Right cardiac atrium (tissue), 5 donors: ENCODE results near the gene C2orf72. TPM values are rescaled to one million over a fixed set of nuclear protein-coding genes. Genes with fewer than 3 reads are reported as not detected.
"Not testable (repeated sequence)": the region's sequence is repeated elsewhere in the genome, so short reads cannot be mapped to it uniquely, and the experiment has no call there.

Source experiments
- ATAC-seq, 2 donors: fragments of 200-7000 bp; cut with Tn5 transposase; one replicate each; pipeline versions ENCODE4 v1.8.0 to v1.9.1; 2020; ENCODE audit warnings: moderate library complexity in 2 of 2, mild to moderate bottlenecking in 1 of 2
- DNase-seq, 3 donors: peaks; one replicate each; pipeline ENCODE4 v3.0.0-alpha.2; 2020
- H3K27ac ChIP-seq: one replicate; pipeline ENCODE4 v1.5.1; 2013; ENCODE audit warnings: mild to moderate bottlenecking, low read length, control low read depth, moderate library complexity
- H3K27me3 ChIP-seq: one replicate; pipeline ENCODE4 v1.6.1; 2013; ENCODE audit not compliant: control insufficient read depth, insufficient read depth
- H3K4me1 ChIP-seq: one replicate; pipeline ENCODE4 v1.6.1; 2013; ENCODE audit warnings: low read length; ENCODE audit not compliant: control insufficient read depth, insufficient read depth
- H3K4me3 ChIP-seq: one replicate; pipeline ENCODE4 v1.5.1; 2013; ENCODE audit warnings: low read length, control low read depth
- H3K9me3 ChIP-seq: one replicate; pipeline ENCODE4 v1.6.1; 2013; ENCODE audit warnings: low read length; ENCODE audit not compliant: control insufficient read depth
- whole genome bisulfite sequencing: extraction: QIAGEN DNeasy Blood & Tissue Kit; methylation state at CpG from one replicate; pipeline ENCODE4 v1.1.7; 2013; 5-methylcytosine and 5-hydroxymethylcytosine counted together
- intact Hi-C, 4 donors: fragments of 100-400 bp; cut with DNase I; formaldehyde crosslinking; loops; one replicate each; pipeline versions ENCODE4 v1.11.0 to v1.14.0; 2022 to 2023
- polyA plus RNA-seq: library from polyadenylated mRNA; stranded (reverse); fragments of 200-250 nt; gene quantifications from one replicate; pipeline ENCODE4 v1.2.3, GENCODE V29; 2013
- total RNA-seq, 4 donors: library from RNA; stranded (reverse); fragmentation: NEBNext Ultra II Directional; extraction: Animal tissue kit (Norgen Biotek cat#: 25700); gene quantifications; one replicate each; pipeline ENCODE4 v1.2.1, GENCODE V29; 2021
- donor health status: healthy with polysubstance abuse.
- donor health status: DM: no; HTN: yes; CAD: no.
- donor health status: DM: no; HTN: no; CAD: no.
- donor health status: DM: no; HTN: yes; CAD: no; lungs with severe emphysema.
- donor health status: DM: yes; HTN: yes; CAD: no.

Gene C2orf72
- total and polyA plus RNA-seq, 5 donors: 0.18 to 0.43 (median 0.35) TPM; not detected in 1

DNA sequence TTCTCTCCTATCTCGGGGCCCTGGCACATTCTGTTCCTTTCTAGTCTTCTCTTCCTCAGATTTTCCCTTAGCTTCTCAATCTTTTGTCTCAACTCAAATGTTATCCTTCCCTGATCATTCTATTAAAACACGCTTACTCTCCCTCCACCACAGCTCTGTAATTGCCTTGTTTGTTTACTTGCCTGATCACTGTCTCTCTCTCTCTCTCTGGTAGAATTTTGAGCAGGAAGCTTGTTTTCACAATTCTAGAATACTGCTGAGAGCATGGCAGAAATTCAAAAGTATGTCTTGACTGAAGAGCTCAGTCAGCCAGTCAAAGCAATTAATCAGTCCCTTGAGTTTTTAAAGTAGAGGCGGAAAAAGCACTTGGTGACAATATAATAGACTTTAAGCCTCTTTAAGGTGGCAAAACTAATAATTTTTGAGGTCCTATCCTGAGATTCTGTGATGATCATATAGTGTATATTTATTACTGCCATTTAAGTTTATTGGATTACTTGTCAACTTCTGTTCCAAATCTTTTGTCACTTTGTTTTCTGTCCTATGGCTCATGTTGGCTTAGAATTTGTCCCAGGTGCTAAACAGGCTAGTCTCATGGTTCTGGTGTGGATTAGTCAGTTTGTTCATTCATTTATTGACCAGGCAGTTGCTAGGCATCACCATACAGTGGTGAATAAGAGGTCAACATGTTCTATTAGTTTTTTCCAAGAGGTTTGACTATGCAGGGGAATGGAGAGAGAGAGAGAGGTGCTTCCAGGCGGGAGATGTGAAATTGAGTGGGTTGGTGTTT lies 21.6 kb downstream of the C2orf72 start:
- no peaks in the 10 kb centered on the region for H3K4me1 ChIP-seq
- no peak for DNase-seq
- no peaks in the 10 kb centered on the region for H3K27me3 ChIP-seq
- no peaks in the 10 kb centered on the region for H3K9me3 ChIP-seq
- ATAC-seq: no peak
- no peak overlapping the region for H3K27ac ChIP-seq
- WGBS: 74% methylated on average over 4 of the region's 4 CpGs
- H3K4me3 ChIP-seq: no peak overlapping the region
- intact Hi-C loops: no loop called here

DNA sequence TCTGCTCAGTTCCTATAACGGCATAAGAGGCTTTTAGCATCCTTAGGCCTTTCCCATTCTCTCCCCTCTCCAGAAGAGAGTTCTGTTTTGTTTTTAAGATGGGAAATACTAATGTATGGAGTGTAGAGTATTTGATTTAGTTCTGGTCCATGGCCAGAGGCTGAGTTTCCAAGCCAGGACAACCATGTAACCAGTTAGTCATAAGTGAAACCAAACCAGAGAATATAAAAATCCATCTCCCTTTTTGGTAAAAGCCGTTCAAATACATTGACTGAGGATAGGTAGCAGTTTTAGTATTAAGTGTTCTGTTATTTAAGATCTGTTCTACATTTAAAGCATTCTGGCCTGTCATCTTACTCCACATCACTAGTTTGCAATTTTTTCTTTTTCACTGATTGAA lies 22.4 kb downstream of the C2orf72 start:
- Histone ChIP-seq H3K27ac (no peak overlapping the region), H3K4me3 (no peak overlapping the region), H3K27me3 (no peaks in the 10 kb centered on the region), H3K4me1 (no peaks in the 10 kb centered on the region), H3K9me3 (no peaks in the 10 kb centered on the region)
- WGBS: 89% methylated on average over 2 of the region's 2 CpGs
- intact Hi-C loops: no loop called here
- DNase-seq (no peak), ATAC-seq (no peak)

DNA sequence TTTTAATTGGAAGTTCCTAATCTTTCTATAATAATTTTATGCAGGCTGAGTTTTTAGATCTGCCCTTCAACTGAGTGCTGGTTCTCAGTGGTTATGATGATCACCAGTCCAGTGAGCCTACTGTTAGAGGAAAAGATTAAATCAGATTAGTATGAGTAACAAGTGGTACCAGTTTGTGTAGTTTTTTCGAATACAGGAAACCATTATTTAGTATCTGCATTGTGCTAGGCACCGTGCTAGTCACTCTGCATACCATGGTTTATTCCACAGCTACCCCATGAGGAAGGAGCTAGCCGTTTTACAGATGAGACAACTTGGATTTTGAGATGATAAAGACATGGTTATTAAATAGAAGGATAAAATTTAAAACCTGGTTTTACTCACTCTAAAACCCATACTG lies 25.5 kb downstream of the C2orf72 start:
- H3K27me3 ChIP-seq: no peaks in the 10 kb centered on the region
- no peak for ATAC-seq
- H3K27ac ChIP-seq: no peak overlapping the region
- no peaks in the 10 kb centered on the region for H3K9me3 ChIP-seq
- DNase-seq: no peak
- no peaks in the 10 kb centered on the region for H3K4me1 ChIP-seq
- H3K4me3 ChIP-seq: no peak overlapping the region
- intact Hi-C loops: no loop called here
- WGBS: 87% methylated on average over 3 of the region's 3 CpGs

DNA sequence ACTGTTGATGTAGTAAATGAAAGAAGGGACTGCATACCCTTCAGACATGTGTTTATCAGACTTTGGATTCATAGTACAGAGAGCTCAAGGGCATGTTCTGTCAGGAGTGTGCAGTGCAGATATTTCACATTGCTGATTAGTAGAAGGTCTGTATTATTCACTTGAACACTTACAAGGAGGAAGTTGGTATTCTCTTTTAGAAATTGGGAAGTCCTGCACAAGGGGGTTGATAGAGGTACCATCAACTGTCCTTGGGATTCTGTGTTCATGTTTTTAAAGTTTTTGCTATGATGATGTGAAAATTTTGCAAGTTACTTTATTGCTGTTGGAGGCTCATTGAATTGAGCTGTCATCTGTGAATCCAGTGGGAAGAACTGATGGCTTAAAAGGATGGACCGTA lies 26.0 kb downstream of the C2orf72 start:
- intact Hi-C loops: no loop called here
- H3K4me3 ChIP-seq: no peak overlapping the region
- no peak overlapping the region for H3K27ac ChIP-seq
- ATAC-seq (no peak), DNase-seq (no peak)
- H3K4me1 ChIP-seq: no peaks in the 10 kb centered on the region
- no peaks in the 10 kb centered on the region for H3K9me3 ChIP-seq
- no peaks in the 10 kb centered on the region for H3K27me3 ChIP-seq
- 100% methylated on average over 1 of the region's 1 CpG for WGBS

DNA sequence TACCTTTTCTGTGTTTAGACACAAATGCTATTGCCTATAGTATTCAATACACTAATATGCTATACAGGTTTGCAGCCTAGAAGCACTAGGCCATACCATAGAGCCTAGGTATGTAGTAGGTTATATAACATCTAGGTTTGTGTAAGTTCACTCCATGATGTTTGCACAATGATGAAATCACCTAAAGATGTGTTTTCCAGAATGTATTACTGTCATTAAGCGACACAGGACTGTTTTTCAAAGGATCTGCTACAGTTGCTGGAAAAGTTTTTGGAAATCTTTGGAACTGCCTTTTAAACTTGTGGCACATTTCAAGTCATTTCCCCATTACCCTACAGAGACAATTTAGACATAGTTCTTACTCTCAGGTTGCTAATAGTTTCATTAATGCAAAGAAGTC lies 28.6 kb downstream of the C2orf72 start:
- intact Hi-C loops: no loop called here
- DNase-seq: no peak

DNA sequence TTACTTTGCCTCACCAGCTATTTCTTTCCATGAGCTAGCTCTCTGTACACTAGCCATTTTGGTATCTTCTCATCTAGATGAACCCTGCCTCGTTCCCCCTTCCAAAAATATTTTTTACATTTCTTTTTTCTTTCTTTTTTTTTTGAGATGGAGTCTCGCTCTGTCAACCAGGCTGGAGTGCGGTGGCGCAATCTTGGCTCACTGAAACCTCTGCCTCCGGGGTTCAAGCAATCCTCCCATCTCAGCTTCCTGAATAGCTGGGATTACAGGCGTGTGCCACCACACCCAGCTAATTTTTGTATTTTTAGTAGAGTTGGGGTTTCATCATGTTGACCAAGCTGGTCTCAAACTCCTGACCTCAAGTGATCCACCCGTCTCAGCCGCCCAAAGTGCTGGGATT lies 30.2 kb downstream of the C2orf72 start:
- ATAC-seq, H3K27ac ChIP-seq, H3K4me1 ChIP-seq, intact Hi-C loops, H3K4me3 ChIP-seq, DNase-seq, H3K27me3 ChIP-seq, H3K9me3 ChIP-seq: not testable (repeated sequence)
- 86% methylated on average over 8 of the region's 8 CpGs for WGBS

More for the DNA sequence above, 28.6 kb downstream of the C2orf72 start:
- Histone ChIP-seq H3K27me3 (no peaks in the 10 kb centered on the region), H3K9me3 (no peaks in the 10 kb centered on the region), H3K27ac (no peak overlapping the region), H3K4me3 (no peak overlapping the region), H3K4me1 (no peaks in the 10 kb centered on the region)
- 97% methylated on average over 1 of the region's 1 CpG for WGBS
- ATAC-seq: no peak

DNA sequence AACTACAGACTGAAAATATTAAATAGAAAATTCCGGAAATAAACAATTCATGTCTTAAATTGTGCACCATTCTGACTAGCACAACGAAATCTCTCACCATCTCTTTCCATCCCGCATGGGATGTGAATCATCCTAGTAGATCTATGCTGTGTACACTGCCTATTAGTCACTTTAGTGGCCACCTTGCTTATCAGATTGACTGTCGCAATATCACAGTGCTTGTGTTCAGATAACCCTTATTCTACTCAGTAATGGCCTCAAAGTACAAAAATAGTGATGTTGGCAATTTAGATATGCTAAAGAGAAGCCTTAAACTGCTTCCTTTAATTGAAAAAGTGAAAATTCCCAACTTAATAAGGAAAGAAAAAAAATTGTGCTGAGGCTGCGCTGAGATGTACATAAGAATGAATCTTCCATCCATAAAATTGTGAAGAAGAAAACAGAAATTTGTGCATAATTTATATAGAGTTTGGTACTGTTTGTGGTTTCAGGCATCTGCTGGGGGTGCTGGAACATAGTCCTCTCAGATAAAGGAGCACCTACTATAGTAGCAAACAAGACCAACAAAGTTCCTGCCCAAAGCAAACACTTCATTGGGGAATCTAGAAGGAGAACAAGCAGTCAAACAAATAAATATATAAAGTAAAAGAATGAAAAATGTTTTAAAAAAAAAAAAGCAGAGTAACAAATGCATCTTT lies 31.4 kb downstream of the C2orf72 start:
- H3K27me3 ChIP-seq: no peaks in the 10 kb centered on the region
- H3K9me3 ChIP-seq: no peaks in the 10 kb centered on the region
- no peak for DNase-seq
- H3K4me1 ChIP-seq: no peaks in the 10 kb centered on the region
- no peak overlapping the region for H3K4me3 ChIP-seq
- 94% methylated on average over 5 of the region's 5 CpGs for WGBS
- no peak overlapping the region for H3K27ac ChIP-seq
- ATAC-seq: no peak
- intact Hi-C loops: no loop called here

DNA sequence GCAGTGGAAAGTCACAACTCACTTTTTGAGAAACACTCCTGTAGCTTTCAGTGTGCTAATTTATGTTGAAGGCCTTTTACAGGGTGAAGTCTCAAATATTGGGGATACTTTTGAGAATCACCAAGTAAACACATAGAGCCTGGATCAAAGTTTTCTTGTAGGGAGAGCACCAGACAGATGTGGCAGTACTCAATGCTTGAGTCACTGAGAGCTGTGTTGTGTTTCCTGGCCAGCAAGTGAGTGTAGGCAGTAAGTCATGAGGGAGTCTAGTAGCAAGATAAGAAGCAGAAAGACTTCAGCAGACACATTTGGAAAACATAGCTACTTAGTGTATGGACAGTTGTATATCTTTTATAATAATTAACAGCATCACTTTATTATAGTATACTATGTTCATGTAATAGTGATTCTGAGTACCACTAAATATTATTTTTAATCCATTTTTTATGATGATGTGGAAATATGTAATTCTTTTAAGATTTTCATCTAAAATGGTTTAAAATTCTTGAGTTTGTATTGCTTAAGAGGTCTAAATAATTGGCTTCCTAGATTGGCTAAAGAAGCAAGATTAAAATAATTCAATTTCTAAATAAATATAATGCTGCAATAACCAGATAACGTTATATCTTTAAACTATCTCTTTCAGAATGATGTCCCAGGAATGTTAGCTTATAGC lies 32.2 kb downstream of the C2orf72 start:
- H3K27ac ChIP-seq: no peak overlapping the region
- intact Hi-C loops: no loop called here
- H3K9me3 ChIP-seq: no peaks in the 10 kb centered on the region
- H3K4me3 ChIP-seq: no peak overlapping the region
- DNase-seq: no peak
- ATAC-seq: no peak
- no peaks in the 10 kb centered on the region for H3K27me3 ChIP-seq
- H3K4me1 ChIP-seq: no peaks in the 10 kb centered on the region
- 81% methylated on average over 1 of the region's 1 CpG for WGBS

DNA sequence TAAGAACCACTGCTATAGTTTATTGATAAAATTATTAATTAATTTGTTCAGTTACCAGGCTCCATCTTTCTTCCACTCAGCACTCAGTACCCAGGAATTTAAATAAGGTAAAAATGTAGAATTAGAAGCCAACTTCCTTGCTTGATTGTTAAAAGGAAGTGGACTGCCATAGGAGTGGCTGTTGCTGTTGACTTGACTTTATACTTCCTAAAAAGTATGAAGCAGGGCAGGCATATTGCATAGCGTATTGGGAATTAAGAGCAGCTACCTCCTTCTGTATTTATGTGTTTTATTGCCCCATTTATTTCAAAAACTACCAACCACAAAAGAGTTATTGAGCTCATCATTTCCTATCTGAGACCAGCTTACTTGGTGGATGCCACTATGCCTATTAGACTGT lies 47.2 kb downstream of the C2orf72 start:
- intact Hi-C loops: no loop called here
- Histone ChIP-seq H3K4me1 (no peaks in the 10 kb centered on the region), H3K27me3 (no peaks in the 10 kb centered on the region), H3K4me3 (no peak overlapping the region), H3K27ac (no peak overlapping the region), H3K9me3 (no peaks in the 10 kb centered on the region)
- DNase-seq (no peak), ATAC-seq (no peak)
- 88% methylated on average over 1 of the region's 1 CpG for WGBS

DNA sequence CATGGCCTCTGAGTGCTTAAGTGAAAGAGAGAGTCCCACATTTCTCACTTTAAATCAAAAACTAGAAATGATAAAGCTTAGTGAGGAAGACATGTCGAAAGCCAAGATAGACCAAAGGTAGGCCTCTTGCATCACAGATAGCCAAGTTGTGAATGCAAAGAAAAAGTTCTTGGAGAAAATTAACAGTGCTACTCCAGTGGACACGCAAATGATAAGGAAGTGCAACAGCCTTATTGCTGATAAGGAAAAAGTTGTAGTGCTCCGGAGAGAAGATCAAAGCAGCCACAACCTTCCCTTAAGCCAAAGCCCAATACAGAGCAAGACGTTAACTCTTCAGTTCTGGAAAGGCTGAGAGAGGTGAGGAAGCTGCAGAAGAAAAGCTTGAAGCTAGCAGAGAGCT lies 51.4 kb downstream of the C2orf72 start:
- Histone ChIP-seq H3K4me1 (no peaks in the 10 kb centered on the region), H3K27ac (no peak overlapping the region), H3K9me3 (no peaks in the 10 kb centered on the region), H3K27me3 (no peaks in the 10 kb centered on the region), H3K4me3 (no peak overlapping the region)
- DNase-seq (no peak), ATAC-seq (no peak)
- intact Hi-C loops: no loop called here
- WGBS: 58% methylated on average over 4 of the region's 4 CpGs

DNA sequence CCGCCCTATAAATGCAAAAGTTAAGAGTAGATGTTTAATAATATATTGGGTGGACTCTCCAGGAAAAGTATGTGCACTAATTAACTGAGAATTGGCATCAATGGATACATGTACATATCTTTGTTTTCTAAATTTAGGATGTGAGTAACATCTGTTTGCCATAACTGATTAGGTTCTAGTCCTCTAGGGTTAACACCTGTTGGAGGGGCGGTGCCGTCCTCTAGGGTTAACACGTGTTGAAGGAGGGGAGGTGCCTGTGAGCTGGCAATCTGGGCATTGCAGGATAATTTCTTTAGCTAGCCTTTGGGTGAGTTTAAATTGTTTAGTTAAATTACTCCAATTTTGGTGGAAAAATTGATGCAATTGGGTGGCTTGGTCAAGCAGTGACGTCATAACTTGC lies 56.6 kb downstream of the C2orf72 start:
- no peak overlapping the region for H3K27ac ChIP-seq
- H3K4me3 ChIP-seq: no peak overlapping the region
- WGBS: 94% methylated on average over 5 of the region's 5 CpGs
- no peaks in the 10 kb centered on the region for H3K4me1 ChIP-seq
- intact Hi-C loops: no loop called here
- DNase-seq: no peak
- H3K9me3 ChIP-seq: no peaks in the 10 kb centered on the region
- ATAC-seq: no peak
- H3K27me3 ChIP-seq: no peaks in the 10 kb centered on the region
